Measurements from ENCODE around the gene CACNG4.

Gene CACNG4

GRCh38 chr17:67041941-67042899, 77.7 kb downstream of the CACNG4 start:
- TF ChIP-seq, protein P1, sequence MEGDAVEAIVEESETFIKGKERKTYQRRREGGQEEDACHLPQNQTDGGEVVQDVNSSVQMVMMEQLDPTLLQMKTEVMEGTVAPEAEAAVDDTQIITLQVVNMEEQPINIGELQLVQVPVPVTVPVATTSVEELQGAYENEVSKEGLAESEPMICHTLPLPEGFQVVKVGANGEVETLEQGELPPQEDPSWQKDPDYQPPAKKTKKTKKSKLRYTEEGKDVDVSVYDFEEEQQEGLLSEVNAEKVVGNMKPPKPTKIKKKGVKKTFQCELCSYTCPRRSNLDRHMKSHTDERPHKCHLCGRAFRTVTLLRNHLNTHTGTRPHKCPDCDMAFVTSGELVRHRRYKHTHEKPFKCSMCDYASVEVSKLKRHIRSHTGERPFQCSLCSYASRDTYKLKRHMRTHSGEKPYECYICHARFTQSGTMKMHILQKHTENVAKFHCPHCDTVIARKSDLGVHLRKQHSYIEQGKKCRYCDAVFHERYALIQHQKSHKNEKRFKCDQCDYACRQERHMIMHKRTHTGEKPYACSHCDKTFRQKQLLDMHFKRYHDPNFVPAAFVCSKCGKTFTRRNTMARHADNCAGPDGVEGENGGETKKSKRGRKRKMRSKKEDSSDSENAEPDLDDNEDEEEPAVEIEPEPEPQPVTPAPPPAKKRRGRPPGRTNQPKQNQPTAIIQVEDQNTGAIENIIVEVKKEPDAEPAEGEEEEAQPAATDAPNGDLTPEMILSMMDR (IDR thresholded peaks at IDR 0.05; ENCODE audit: low read depth, low read length): no peak
- DNase-seq (ENCODE audit: low read depth in 2 of 2): no peak
- H3K4me3 ChIP-seq (replicated peaks in 1 of 2; ENCODE audit: low read depth in 2 of 2, low read length in 2 of 2): no peak overlapping the region

DNA sequence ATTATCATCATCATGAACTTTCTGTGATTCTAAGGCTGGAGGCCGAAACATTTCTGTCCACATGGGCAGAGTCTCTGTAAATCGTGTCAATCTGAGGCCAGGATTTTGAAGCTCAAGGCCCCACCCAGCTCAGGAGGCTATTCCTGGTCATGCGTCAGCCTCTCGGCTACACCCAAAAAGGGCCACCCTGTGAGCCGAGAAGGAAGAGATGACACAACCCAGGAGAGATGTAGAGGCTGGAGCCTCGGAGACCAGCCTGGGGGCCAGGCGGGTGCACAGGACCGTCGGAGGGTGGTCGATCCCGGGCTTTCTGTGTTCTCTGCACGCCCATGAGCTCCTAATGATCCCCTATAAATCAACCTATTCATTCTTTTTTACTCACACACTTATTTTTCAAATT, 78.8 kb downstream of the CACNG4 start:
- DNase-seq (ENCODE audit: low read depth in 2 of 2): no peak
- H3K4me3 ChIP-seq (replicated peaks in 1 of 2; ENCODE audit: low read depth in 2 of 2, low read length in 2 of 2): no peak overlapping the region
- TF ChIP-seq, protein P1 (IDR thresholded peaks at IDR 0.05; ENCODE audit: low read depth, low read length): no peak

GRCh38 chr17:67044016-67044772, 79.7 kb downstream of the CACNG4 start, which contains the start of gene CACNG1:
TSS of gene CACNG1 (plus strand) at chr17:67044554. CDS start at chr17:67044661, 107 bp downstream.
- no peak within 1 kb of the TSS for H3K4me3 ChIP-seq (replicated peaks in 1 of 2; ENCODE audit: low read depth in 2 of 2, low read length in 2 of 2)
- DNase-seq (ENCODE audit: low read depth in 2 of 2): no peak
- TF ChIP-seq, protein P1 (IDR thresholded peaks at IDR 0.05; ENCODE audit: low read depth, low read length): no peak

- TF ChIP-seq, protein P1 (IDR thresholded peaks at IDR 0.05; ENCODE audit: low read depth, low read length): no peak
- no peak for DNase-seq (ENCODE audit: low read depth in 2 of 2)
- no peak overlapping the region for H3K4me3 ChIP-seq (replicated peaks in 1 of 2; ENCODE audit: low read depth in 2 of 2, low read length in 2 of 2)
Observed at GRCh38 chr17:67044940-67045339, 80.4 kb downstream of the CACNG4 start.

DNA sequence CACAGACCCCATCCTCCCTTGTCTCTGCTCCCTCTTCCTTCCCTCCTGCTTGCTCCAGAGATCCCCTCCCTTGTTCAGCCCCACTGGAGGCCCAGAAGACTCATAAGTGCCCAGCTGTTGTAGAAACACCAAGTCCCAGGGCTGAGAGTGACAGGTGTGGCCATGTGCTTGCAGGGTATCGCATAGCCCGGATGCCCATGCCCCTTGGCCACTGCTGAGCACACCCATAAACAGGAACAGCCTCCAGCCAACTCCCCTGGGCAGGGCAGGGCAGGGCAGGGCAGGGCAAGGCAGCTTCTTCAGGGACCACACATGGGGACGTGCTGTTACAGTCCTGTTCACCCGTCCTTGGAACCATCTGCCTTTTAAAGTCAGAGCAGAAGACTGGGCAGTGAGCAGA, 81.9 kb downstream of the CACNG4 start:
- no peak overlapping the region for H3K4me3 ChIP-seq (replicated peaks in 1 of 2; ENCODE audit: low read depth in 2 of 2, low read length in 2 of 2)
- DNase-seq (ENCODE audit: low read depth in 2 of 2): no peak
- TF ChIP-seq, protein P1 (IDR thresholded peaks at IDR 0.05; ENCODE audit: low read depth, low read length): no peak

DNA sequence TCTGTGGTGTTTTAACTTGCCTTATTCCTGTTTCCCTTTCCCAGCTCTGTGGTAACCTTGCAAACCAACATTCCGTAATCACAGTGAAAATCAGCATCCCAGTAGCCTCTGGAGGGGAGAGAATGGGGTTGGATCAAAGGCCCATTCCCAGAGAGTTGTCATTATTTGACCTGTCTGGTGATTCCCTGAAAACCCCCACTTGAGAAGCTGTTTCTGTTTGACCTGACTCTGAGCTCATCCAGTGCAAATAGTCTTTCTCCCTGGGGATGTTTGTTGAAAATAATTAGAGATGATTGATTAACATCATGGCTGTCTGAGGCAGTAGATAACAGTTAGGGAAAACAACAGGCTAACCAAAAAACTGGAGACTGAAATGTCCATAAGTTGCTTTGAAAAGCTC, 82.9 kb downstream of the CACNG4 start:
- H3K4me3 ChIP-seq (replicated peaks in 1 of 2; ENCODE audit: low read depth in 2 of 2, low read length in 2 of 2): no peak overlapping the region
- TF ChIP-seq, protein P1 (IDR thresholded peaks at IDR 0.05; ENCODE audit: low read depth, low read length): no peak
- DNase-seq (ENCODE audit: low read depth in 2 of 2): no peak

Measured in cardiac fibroblast (primary cell).